ENCODE results near the gene KSR2.

KSR2 gene

DNA sequence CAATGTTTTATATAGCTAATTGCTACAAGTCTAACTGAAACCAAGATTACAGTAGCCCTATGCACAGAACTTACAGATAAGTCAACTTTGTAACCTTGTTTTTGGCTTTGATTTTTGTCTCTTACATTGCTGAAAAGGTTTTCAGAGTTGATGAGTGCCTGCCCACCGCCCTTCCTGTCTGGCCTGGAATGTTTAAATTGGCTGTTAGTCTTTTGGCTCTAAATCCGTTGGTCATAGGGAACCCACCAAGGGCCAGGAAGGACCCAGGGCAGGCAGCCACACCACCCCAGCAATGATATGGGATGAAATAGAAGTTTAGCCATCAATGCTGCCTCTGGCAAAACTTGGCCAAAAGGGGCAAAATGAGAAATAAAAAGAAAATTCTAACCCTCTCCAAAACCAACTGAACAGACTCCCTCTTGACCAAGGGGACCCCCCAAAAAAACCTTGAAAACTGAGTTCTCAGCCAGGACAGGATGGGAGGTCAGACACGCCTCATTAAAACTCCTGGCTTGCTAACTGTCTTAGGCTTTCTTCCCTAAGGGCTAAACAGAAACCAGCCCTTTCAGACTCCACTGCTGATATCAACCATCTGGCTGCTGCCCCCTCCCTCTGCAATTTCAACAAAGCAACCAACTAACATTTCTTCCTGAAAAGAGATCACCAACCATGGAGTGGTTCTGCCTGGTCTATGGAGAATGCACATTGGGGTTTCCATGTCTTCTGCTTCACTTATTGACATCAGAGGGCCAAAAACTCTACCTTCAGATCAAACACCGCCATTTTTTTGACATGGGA is 365.3 kb downstream of the KSR2 start:
- DNase-seq: no peak

DNA sequence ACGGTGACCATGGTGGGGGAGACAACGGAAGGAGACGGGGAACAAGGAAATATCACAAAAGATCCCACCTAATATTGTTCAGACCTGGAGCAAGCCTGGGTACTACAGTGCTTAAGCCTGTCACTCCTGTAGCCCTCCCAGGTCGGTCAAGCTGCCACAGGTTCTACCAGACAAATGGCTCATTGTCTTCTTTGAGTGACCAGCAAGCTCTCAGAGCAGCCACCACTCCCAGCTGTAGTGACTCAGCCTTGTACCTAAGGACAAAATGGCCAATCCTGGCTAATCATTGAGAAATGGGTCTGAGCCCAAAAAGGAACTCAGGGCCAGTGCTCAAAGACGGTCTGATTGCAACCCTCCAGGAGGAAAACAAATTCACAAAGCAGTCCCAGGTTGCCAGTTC is 368.9 kb downstream of the KSR2 start:
- DNase-seq: no peak

- no peak for DNase-seq
These were observed 371.8 kb downstream of the KSR2 start for GRCh38 chr12:117596968-117597367.

- DNase-seq: no peak
These were observed 373.0 kb downstream of the KSR2 start for GRCh38 chr12:117595751-117596150.

GRCh38 chr12:117594481-117594880 is 374.3 kb downstream of the KSR2 start:
- DNase-seq: no peak

DNA sequence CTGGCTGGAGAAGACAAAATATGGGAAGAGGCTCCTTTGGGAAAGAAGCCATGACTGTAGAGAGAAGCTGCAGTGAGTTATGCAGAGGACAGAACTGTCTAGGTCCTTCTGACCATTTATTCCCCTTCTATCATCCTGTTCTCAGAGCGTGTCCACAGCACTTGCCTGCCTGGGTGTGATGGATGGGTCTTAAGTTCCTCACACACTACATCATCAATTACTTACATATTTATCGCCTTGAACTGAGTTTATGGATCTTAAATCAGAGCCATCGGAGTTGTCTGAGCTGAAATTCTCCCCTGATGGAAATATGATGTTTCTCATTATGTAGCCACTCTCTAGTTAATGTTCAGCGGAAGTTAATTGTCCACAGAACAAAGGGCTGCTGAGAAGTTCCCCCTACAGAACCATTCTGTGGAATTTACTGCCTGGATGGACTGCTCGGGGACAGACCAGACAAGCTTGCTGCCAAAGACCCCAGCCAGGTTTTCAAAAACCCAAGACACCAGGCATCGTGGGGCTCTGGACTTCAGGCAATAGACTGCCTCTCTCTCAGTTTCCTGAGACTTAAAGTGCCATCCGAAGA is 374.9 kb downstream of the KSR2 start:
- no peak for DNase-seq

DNA sequence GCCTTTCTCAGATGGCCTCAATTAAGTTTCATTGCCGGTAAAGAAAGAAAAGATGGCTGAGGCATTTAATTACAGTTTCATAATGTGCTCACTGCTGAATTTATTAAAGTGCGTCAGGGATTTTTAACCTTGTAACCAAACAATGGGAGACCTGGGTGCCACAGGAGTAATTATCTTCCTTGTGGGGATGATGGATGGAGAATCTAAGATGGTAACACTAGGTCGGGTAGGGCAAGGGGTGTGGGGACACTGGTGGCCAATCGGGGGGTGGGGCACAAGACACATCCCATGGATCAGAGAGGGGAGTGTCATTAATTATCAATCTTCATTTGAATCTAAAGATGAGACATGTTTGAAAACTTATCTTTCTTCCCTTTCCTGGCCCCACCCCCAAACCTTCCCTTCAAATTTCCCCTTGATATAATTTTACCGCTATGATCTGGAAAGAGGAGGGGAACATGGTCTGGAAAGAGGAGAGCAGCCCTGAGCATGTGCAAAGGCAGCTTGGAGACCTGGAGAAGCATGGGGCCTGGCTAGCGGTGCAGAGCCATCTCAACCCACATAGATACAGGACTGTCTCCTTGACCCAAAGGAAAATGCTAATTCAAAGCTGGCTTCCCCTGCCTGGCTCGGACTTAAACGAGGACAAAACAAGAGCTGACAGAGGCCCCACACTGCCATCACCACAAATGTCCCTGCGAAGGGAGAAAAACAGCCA is 376.0 kb downstream of the KSR2 start:
- DNase-seq: no peak

DNA sequence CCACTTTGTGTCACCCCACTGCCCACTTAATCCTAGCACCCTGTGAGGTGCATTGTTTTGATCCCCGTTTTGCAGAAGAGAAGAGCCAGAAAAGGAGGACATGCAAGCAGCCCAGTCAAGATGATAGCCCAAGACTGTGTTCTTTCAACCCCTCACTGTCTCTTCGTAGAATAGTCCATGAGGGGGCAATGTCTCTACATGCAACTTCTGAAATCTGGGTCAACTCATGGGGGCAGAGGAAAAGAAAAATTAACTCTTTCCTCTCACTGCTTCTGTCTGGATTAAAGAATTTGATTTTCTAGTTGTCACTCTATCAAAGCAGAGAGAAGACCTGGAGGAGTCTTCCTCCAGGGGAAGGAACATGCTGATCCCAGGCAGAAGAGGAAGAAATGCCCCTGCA is 377.8 kb downstream of the KSR2 start:
- no peak for DNase-seq

GRCh38 chr12:117590386-117590785 is 378.4 kb downstream of the KSR2 start:
- DNase-seq: no peak

GRCh38 chr12:117589021-117589420 is 379.8 kb downstream of the KSR2 start:
- no peak for DNase-seq

DNA sequence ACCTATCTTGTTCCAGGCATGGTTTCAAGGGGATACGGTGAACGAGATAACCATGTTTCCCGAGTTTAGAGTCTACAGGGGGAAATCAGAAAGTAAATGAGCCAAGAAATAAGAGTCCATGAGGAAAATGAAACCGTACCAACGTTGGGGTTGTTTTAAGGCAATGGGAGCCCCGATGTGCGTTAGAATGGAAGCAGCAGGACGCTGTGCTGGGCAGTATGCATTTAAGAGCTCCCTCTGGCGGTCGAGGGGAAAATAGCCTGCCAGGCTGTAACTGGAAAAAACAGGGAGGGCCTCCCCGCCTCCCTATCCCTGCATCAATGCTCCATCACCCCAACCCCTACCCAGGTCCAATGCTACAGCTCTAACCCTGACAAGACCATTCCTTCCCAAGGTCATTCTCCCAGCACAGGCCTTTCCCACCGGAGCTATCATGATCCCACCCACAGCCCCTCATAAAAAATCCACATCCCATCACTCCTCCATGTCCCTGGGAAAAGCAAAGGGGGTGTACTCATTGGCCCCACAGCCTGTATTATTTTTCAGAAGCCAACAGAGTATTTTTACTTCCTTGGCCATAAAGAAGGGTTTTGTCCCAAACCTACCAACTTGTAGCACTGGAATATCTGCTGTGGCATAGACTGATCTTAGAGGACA is 381.0 kb downstream of the KSR2 start:
- DNase-seq: peak; percentile 19

- DNase-seq: no peak
These were observed 385.0 kb downstream of the KSR2 start for GRCh38 chr12:117583677-117584225.

DNA sequence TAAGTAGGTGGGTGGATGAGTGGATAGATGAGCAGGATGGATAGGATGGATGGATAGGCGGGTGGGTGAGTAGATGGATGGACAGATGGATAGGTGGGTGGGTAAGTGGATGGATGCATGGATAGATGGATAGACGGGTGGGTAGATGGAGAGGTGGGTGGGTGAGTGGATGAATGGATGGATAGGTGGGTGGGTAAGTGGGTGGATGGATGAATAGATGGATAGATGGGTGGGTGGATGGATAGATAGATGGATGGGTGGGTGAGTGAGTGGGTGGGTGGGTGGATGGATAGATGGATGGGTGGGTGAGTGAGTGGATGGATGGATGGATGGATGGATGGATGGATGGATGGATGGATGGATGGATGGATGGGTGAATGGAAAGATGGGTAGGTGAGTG is 385.7 kb downstream of the KSR2 start:
- no peak for DNase-seq

DNA sequence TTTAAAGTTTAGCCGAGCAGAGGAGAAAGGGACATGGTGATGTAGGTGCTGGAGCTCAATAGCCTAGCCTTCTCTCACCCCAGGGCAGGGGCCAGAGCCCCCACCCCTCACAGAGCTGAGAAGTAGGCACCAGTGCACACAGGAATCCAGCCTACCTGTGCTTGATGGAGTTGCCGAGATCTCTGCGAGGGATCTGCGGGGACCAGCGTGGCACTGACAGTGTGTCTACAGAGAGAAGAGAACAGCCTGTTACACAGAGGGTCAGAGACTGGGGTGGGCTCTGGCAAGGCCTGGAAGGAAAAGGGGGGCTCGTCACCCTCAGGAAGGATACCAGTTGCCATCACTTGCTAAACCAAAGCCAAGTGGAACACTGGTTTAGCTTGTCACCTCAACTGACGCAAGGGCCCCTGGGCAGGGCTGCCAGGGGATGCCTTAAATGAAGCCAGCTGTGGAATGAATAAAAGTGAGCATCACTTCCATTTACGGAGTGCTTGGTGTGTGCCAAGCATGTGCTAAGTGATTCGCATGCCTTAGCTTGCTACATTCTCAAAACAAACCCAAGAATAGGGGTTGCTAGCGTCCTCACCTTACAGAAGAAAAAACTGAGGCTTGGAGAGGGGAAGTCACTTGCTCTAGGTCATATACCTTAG is 386.5 kb downstream of the KSR2 start:
- DNase-seq: no peak

- DNase-seq: no peak
These were observed 388.1 kb downstream of the KSR2 start for GRCh38 chr12:117580718-117581062.

DNA sequence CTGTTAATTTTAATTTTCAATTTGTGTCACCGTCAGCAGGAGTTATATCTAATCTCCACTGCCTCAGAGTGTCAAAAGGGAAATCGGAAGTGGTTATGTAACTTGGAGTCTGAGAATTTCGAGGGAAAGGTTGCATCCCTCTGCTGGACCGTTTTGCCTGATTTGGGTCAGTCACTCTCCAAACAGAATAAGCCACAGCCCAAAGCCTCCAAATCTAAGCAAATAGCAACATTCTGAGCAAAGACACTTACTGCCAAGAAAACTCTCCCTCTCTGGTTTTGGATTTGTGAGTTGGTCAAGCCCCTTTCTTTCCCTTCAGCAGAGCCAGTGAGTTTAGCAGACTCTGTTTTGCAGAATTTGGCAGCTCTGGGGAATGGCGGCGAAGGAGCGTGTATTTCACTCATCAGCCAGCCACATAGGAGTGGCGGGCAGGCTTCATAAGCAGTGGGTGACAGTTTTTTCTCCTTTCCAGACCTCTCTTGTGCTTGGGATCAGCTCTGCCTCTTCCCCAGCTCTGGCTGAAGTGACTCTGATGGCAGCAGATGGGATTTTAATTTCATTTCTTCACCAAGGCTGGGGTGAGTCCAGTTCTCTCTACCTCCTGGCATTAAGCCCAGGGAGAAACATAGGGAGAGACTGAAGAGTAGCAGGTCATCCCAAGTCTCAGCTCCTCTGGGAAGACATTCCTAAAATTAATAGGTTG is 388.6 kb downstream of the KSR2 start:
- no peak for DNase-seq

GRCh38 chr12:117577122-117577657 is 391.6 kb downstream of the KSR2 start:
- DNase-seq: no peak

DNA sequence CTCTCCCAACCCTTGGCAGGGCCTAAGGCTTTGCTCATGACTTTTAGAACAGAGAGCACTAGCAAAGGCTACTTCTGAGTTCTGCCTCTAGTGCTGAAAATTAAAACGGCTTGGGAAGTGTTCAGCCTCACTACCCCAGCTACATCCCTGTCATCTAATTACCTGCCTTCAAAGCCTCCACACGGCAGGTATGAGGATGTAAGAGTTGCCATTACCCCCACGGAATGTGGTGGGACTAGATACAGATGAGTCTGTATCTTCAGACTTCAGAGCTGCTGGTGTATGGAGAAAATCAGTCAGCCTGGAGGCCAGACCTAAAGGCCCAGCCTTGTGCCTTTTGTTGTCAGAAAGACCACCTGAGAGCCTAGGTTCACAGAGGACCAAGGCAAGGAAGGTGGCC is 392.7 kb downstream of the KSR2 start:
- no peak for DNase-seq

- no peak for DNase-seq
These were observed 394.1 kb downstream of the KSR2 start for GRCh38 chr12:117574655-117575054.

GRCh38 chr12:117572755-117573154 is 396.0 kb downstream of the KSR2 start:
- no peak for DNase-seq

GRCh38 chr12:117571321-117571720 is 397.5 kb downstream of the KSR2 start:
- no peak for DNase-seq

DNA sequence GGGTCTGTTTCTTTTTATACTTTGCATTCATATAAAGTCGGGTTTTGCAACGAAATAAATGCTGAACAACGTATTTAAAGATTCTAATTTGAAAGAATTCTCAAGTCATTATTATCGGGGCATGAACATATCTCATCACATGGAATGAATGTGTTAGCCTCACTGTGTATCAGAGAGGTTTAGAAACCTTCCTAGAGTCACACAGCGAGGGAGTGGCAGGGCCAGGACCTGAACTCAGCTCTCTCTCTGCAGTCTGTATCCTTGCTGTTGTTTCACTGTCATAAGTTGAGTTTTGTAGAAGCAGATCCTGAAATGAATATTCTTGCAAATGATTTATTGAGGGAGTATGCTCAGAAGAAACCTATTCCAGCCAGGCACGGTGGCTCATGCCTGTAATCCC is 398.2 kb downstream of the KSR2 start:
- DNase-seq: no peak
